ENCODE results near the gene CCDC9.

Gene CCDC9

GRCh38 chr19:47255879-47256692, at the start of gene CCDC9:
Gene CCDC9 (plus strand): TSS chr19:47256525. CDS start chr19:47258401, 1,876 bp downstream.
- peak; percentile 93 for DNase-seq

- no peak for DNase-seq
These were observed 46.8 kb upstream of the CCDC9 start for GRCh38 chr19:47209319-47210179.

GRCh38 chr19:47210180-47210490, 46.2 kb upstream of the CCDC9 start:
- DNase-seq = no peak

GRCh38 chr19:47210689-47211316, 45.5 kb upstream of the CCDC9 start:
- peak; percentile 75 for DNase-seq

GRCh38 chr19:47215581-47215980, 40.7 kb upstream of the CCDC9 start:
- no peak for DNase-seq

- no peak for DNase-seq
These were observed 35.1 kb upstream of the CCDC9 start for GRCh38 chr19:47221080-47221841.

GRCh38 chr19:47221890-47222289, 34.4 kb upstream of the CCDC9 start:
- no peak for DNase-seq

- DNase-seq = peak; percentile 88
These were observed 30.4 kb upstream of the CCDC9 start for GRCh38 chr19:47225746-47226425.

GRCh38 chr19:47226426-47227351, 29.6 kb upstream of the CCDC9 start:
- peak; percentile 88 for DNase-seq

- DNase-seq = peak; percentile 68
These were observed 28.8 kb upstream of the CCDC9 start for GRCh38 chr19:47227352-47228167.

GRCh38 chr19:47228168-47228936, 28.0 kb upstream of the CCDC9 start:
- peak; percentile 63 for DNase-seq

GRCh38 chr19:47228937-47229675, 27.2 kb upstream of the CCDC9 start:
- DNase-seq = no peak

GRCh38 chr19:47229676-47230053, 26.7 kb upstream of the CCDC9 start:
- DNase-seq = peak; percentile 32

- DNase-seq = peak; percentile 67
These were observed 26.0 kb upstream of the CCDC9 start for GRCh38 chr19:47230054-47230920.

- DNase-seq = no peak
These were observed 25.5 kb upstream of the CCDC9 start, which contains the start of gene BBC3 for GRCh38 chr19:47230921-47231214. Gene BBC3 (minus strand): TSS chr19:47231199. CDS start chr19:47228431, 2,768 bp downstream.

- DNase-seq = peak; percentile 85
These were observed 24.9 kb upstream of the CCDC9 start for GRCh38 chr19:47231215-47232054.
